GM12878 (cell line): ENCODE results near the gene SPATA25. TPM values are rescaled to one million over a fixed set of nuclear protein-coding genes. Genes with fewer than 3 reads are reported as not detected.

Experiments
- ATAC-seq: fragments of 200-7000 bp; cut with Tn5 transposase; 3 replicates; pipeline ENCODE4 v1.9.1; 2020; ENCODE audit warnings: mild to moderate bottlenecking, moderate library complexity
- BruUV-seq: library from RNA; stranded (reverse); fragments of 400-500 nt; replicated peaks from 2 replicates; lab custom pipeline; 2021; lab: Mats Ljungman, UMichigan
- CTCF ChIA-PET: fragments of 300-600 bp; sonication (Branson Sonifier 250); formaldehyde crosslinking; extraction: SDS; loops from one replicate; lab custom pipeline; 2021; ENCODE audit warnings: inconsistent platforms; lab: Yijun Ruan, JAX
- POLR2A ChIA-PET: fragments of 350-600 bp; formaldehyde crosslinking; extraction: SDS; loops from one replicate; lab custom pipeline; 2021; ENCODE audit warnings: inconsistent platforms; lab: Charles Lee
- RAD21 ChIA-PET: fragments of 300-600 bp; sonication (Branson Sonifier 250); formaldehyde crosslinking; loops from one replicate; lab custom pipeline; 2023; ENCODE audit warnings: antibody characterized with exemption; ENCODE audit not compliant: unreplicated experiment; lab: Charles Lee
- SMC1A ChIA-PET: fragments of 300-600 bp; sonication (Branson Sonifier 250); formaldehyde crosslinking; loops from one replicate; lab custom pipeline; 2023; ENCODE audit not compliant: unreplicated experiment, uncharacterized antibody; lab: Charles Lee
- DNase-seq: peaks from one replicate; pipeline ENCODE4 v3.0.0-alpha.2; 2011; ENCODE audit warnings: low read depth, low spot score
- FAIRE-seq: peaks from 3 replicates; lab custom pipeline; 2011; peaks lifted over from hg19 to GRCh38; lab: Jason Lieb, UNC
- H2AFZ ChIP-seq: 2 replicates; pipeline ENCODE4 v1.6.0; 2011; ENCODE audit warnings: low read depth, low read length, control low read depth; ENCODE audit not compliant: control insufficient read depth
- H3K27ac ChIP-seq: 2 replicates; pipeline ENCODE4 v1.5.1; 2011; ENCODE audit warnings: control low read depth; ENCODE audit not compliant: control insufficient read depth, insufficient read depth
- H3K27me3 ChIP-seq, 2 experiments: replicated peaks in 1 of 2; 2 replicates each; pipeline versions ENCODE4 v1.6.0 to v1.6.1; 2011; ENCODE audit warnings: low read length in 1 of 2; ENCODE audit not compliant: control insufficient read depth in 2 of 2, insufficient read depth in 2 of 2
- H3K36me3 ChIP-seq, 2 experiments: 2 replicates each; pipeline ENCODE4 v1.5.1; 2011; ENCODE audit warnings: low read length in 1 of 2; ENCODE audit not compliant: control insufficient read depth in 2 of 2, insufficient read depth in 2 of 2
- H3K4me1 ChIP-seq: 2 replicates; pipeline ENCODE4 v1.6.1; 2011; ENCODE audit warnings: mild to moderate bottlenecking, low read length, moderate library complexity, mixed read lengths; ENCODE audit not compliant: control insufficient read depth, insufficient read depth
- H3K4me2 ChIP-seq: 2 replicates; pipeline ENCODE4 v1.6.0; 2011; ENCODE audit warnings: control low read depth; ENCODE audit not compliant: control insufficient read depth, insufficient read depth
- H3K4me3 ChIP-seq: fragments of 200-600 bp; sonication (generic); 2 replicates; pipeline ENCODE4 v1.5.1; 2016
- H3K79me2 ChIP-seq: 2 replicates; pipeline ENCODE4 v1.6.0; 2011; ENCODE audit warnings: low read length; ENCODE audit not compliant: control insufficient read depth, insufficient read depth
- H3K9ac ChIP-seq: 2 replicates; pipeline ENCODE4 v1.8.0; 2011; ENCODE audit warnings: low read length, control low read depth, mixed read lengths; ENCODE audit not compliant: control insufficient read depth, insufficient read depth
- H3K9me3 ChIP-seq: replicated peaks from 3 replicates; pipeline ENCODE4 v1.5.1; 2011; ENCODE audit warnings: mild to moderate bottlenecking, low read length; ENCODE audit not compliant: control insufficient read depth, insufficient read depth
- H4K20me1 ChIP-seq: 2 replicates; pipeline ENCODE4 v1.6.0; 2011; ENCODE audit not compliant: control insufficient read depth, insufficient read depth
- EED ChIP-seq: sonication (generic); IDR thresholded peaks from 2 replicates; pipeline ENCODE4 v1.6.1; 2016; ENCODE audit warnings: antibody characterized with exemption, low read depth
- IKZF1 ChIP-seq: fragments of 450-650 bp; conservative IDR thresholded peaks from 2 replicates; pipeline ENCODE4 v1.6.1; 2017; ENCODE audit warnings: antibody characterized with exemption, mild to moderate bottlenecking
- IKZF2 ChIP-seq, 2 experiments: fragments of 450-650 bp; IDR thresholded peaks; 2 replicates each; pipeline ENCODE4 v1.6.1; 2017; ENCODE audit warnings: mild to moderate bottlenecking in 2 of 2, moderate library complexity in 2 of 2
- MTA2 ChIP-seq: fragments of 450-650 bp; IDR thresholded peaks from 2 replicates; pipeline ENCODE4 v1.6.1; 2016; ENCODE audit warnings: low read depth, mild to moderate bottlenecking, moderate library complexity
- NFXL1 ChIP-seq: fragments of 450-650 bp; IDR thresholded peaks from 2 replicates; pipeline ENCODE4 v1.6.1; 2017; ENCODE audit warnings: antibody characterized with exemption, mild to moderate bottlenecking, borderline replicate concordance
- NFYB ChIP-seq: IDR thresholded peaks from 2 replicates; pipeline ENCODE4 v1.6.1; 2011; ENCODE audit warnings: low read depth, mild to moderate bottlenecking, low read length, improper control_type of control experiment, moderate library complexity; ENCODE audit not compliant: insufficient read depth
- POLR2A ChIP-seq: IDR thresholded peaks from 2 replicates; pipeline ENCODE4 v1.6.1; 2011; ENCODE audit warnings: low read depth, mild to moderate bottlenecking, low read length
- RFX5 ChIP-seq: IDR thresholded peaks from 2 replicates; pipeline ENCODE4 v1.6.1; 2011; ENCODE audit warnings: low read depth, low read length, improper control_type of control experiment
- SMAD5 ChIP-seq: IDR thresholded peaks from 2 replicates; pipeline ENCODE4 v1.6.1; 2016; ENCODE audit warnings: antibody characterized with exemption, low read depth
- SPI1 ChIP-seq: IDR thresholded peaks from 2 replicates; pipeline ENCODE4 v1.6.1; 2011; ENCODE audit warnings: low read depth, mild to moderate bottlenecking, low read length, moderate library complexity, borderline replicate concordance; ENCODE audit not compliant: insufficient read depth
- TAF1 ChIP-seq: IDR thresholded peaks from 2 replicates; pipeline ENCODE4 v1.6.1; 2011; ENCODE audit warnings: mild to moderate bottlenecking, low read depth, low read length, borderline replicate concordance
- ZSCAN29 ChIP-seq: fragments of 450-650 bp; IDR thresholded peaks from 2 replicates; pipeline ENCODE4 v1.6.1; 2017; ENCODE audit warnings: mild to moderate bottlenecking, moderate library complexity
- WGBS: methylation state at CpG from one replicate; pipeline ENCODE4 v1.1.6; 2016; ENCODE audit warnings: low lambda C conversion rate; ENCODE audit not compliant: insufficient replicate concordance, insufficient coverage; ENCODE audit errors: missing lambda C conversion rate; 5-methylcytosine and 5-hydroxymethylcytosine counted together
- in situ Hi-C: fragments of 300-500 bp; cut with MboI; formaldehyde crosslinking; loops from 9 replicates; pipeline ENCODE4 v1.14.3; 2018; ENCODE audit warnings: mixed read lengths
- intact Hi-C: fragments of 100-400 bp; cut with micrococcal nuclease; formaldehyde crosslinking; loops from one replicate; pipeline ENCODE4 v1.14.2; 2022; ENCODE audit not compliant: unreplicated experiment
- polyA plus RNA-seq, 11 experiments: library from polyadenylated mRNA; depleted of rRNA in 4 of 11; unstranded in 6 of 11; stranded (reverse) in 5 of 11; fragments of >200 nt; fragmentation: Nextera tagmentation in 4 of 11; fragmentation: Illumina TruSeq in 1 of 11; extraction: Ambion mirVana in 4 of 11; extraction: Trizol in 1 of 11; gene quantifications; 1 replicate in 1 of 11; 2 replicates in 10 of 11; pipeline versions ENCODE4 v1.2.1 to v1.2.3, GENCODE V29; 2011 to 2016; ENCODE audit warnings: inconsistent platforms in 2 of 11, missing spikeins in 2 of 11, low read depth in 1 of 11
- total RNA-seq, 4 experiments: library from RNA; depleted of rRNA in 3 of 4; stranded (reverse); fragments of >200 nt in 3 of 4; fragmentation: Illumina TruSeq in 1 of 4; extraction: Trizol in 1 of 4; gene quantifications; 2 replicates each; pipeline versions ENCODE4 v1.2.1 to v1.2.3, GENCODE V29; 2013 to 2021
- TF ChIP-seq, protein P1 (sequence below): fragments of 450-650 bp; IDR thresholded peaks from 2 replicates; pipeline ENCODE4 v1.6.1; 2016; ENCODE audit warnings: mild to moderate bottlenecking

Gene SPATA25
- total and polyA plus RNA-seq, 10 of the 15 experiments (the other 5 are each of a cell fraction or from before 2014, with no cell fraction given), result 0.28 to 2.9 (median 1.3) TPM; not detected in 3

DNA sequence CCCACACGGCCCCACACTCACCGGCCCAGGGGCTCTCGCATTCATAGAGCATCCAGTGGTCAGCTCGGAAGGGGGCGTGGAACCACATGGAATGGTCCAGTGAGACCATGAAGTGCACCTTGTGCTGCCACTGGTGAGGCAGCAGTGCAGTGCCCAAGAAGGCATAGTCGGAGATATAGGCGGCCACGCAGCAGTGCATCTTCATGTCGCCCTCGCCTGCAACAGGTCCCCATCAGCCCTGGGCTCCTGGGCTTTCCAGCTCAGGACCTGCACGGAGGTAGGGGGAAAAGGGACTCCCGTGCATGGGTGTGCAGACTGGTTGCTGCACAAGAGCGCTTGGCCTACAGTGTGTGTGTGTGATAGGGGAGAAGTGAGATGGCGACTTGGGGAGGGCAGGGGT is 43.9 kb downstream of the SPATA25 start:
- FAIRE-seq, result no peak
- RAD21 ChIA-PET, result no interaction called here

DNA sequence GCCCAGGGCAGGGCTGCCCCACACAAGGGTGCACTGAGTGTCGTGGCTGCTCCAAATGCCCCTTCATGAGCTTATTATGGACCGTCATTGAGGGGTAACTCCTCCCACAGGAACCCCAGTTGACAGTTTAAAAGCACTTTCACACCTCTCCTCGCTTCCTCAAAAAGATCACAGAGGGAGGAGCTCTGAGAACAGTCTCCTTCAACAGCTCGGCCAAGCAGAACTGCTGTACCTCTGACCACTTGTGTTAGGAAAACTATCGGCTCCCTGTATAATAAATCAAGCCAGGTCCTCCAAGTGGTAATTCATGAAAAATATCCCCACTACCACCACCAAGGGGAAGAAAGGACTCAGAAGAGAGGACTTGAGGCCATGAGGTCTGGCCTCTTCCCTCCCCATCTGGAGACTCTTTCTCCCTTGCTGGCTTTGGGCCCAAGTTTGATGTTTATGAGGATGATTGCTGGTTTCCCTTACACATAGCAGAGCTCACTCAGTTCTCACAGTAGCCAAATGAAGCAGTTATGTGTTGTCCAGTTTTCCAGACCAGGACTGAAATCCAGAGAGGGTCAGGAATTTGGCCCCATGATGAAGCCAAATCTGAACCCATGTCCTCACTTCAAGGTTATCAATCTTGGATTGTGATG is 45.1 kb downstream of the SPATA25 start:
- in situ Hi-C loops, result no loop called here

More for the DNA sequence above, 43.9 kb downstream of the SPATA25 start:
- TF ChIP-seq POLR2A, result 0 out of 2 replicates have a peak, but pooled peaks have one; percentile 16
- TF ChIP-seq NFXL1, result no peak
- intact Hi-C loops (no loop called here), in situ Hi-C loops (no loop called here)
- no peaks in the 10 kb centered on the region for H4K20me1 ChIP-seq
- ATAC-seq (no peak), DNase-seq (no peak)
- no peaks in the 10 kb centered on the region for H3K79me2 ChIP-seq
- no peak overlapping the region for H3K4me2 ChIP-seq
- no peak overlapping the region for H2AFZ ChIP-seq
- peaks cover 14% of the 10 kb centered on the region for H3K4me1 ChIP-seq
- H3K4me3 ChIP-seq, result no peak overlapping the region
- BruUV-seq, result no TSS peak
- H3K36me3 ChIP-seq, result peaks cover 5 to 12% of the 10 kb centered on the region in 2 experiments
- WGBS, result 96% methylated on average over 14 of the region's 14 CpGs
- no peaks in the 10 kb centered on the region for H3K9me3 ChIP-seq
- CTCF ChIA-PET, result interaction anchor here (3.8 kb wide), 1 partner anchor 127 kb away, joined by 18 read pairs; no protein-coding TSS in a partner anchor
- H3K27me3 ChIP-seq, result no peaks in the 10 kb centered on the region
- SMC1A ChIA-PET, result interaction anchor here (1.7 kb wide), 1 partner anchor 9 kb away, joined by 4 read pairs; no protein-coding TSS in a partner anchor
- H3K27ac ChIP-seq, result no peak overlapping the region
- H3K9ac ChIP-seq, result no peak overlapping the region
- POLR2A ChIA-PET, result interaction anchor here (1.3 kb wide), 1 partner anchor 38 kb away, joined by 3 read pairs; the partner anchor contains the start of gene ZSWIM1

More for the DNA sequence above, 45.1 kb downstream of the SPATA25 start:
- TF ChIP-seq NFYB, result no peak
- 0 out of 2 replicates have a peak, but pooled peaks have one; percentile 13 for TF ChIP-seq MTA2
- no peak for TF ChIP-seq RFX5
- TF ChIP-seq TAF1, result no peak
- peak; percentile 47; the same call in 1 of the 2 replicates for TF ChIP-seq IKZF1
- TF ChIP-seq ZSCAN29, result no peak
- TF ChIP-seq, protein P1, sequence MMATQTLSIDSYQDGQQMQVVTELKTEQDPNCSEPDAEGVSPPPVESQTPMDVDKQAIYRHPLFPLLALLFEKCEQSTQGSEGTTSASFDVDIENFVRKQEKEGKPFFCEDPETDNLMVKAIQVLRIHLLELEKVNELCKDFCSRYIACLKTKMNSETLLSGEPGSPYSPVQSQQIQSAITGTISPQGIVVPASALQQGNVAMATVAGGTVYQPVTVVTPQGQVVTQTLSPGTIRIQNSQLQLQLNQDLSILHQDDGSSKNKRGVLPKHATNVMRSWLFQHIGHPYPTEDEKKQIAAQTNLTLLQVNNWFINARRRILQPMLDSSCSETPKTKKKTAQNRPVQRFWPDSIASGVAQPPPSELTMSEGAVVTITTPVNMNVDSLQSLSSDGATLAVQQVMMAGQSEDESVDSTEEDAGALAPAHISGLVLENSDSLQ, result 0 out of 2 replicates have a peak, but pooled peaks have one; percentile 27
- peak; percentile 43 to 51; a peak in 2 of 4 replicates for TF ChIP-seq IKZF2 (IDR thresholded peaks at IDR 0.05)
- TF ChIP-seq SMAD5, result no peak
- peak; percentile 84 for TF ChIP-seq SPI1
- peak; percentile 32; the same call in 1 of the 2 replicates for TF ChIP-seq EED
- DNase-seq (peak; percentile 33), ATAC-seq (peak; percentile 98), FAIRE-seq (peak; percentile 99)
- no peaks in the 10 kb centered on the region for H3K27me3 ChIP-seq
- RAD21 ChIA-PET, result interaction anchor here (0.9 to 1.7 kb wide), 12 partner anchors 16 to 128 kb away, joined by 3 to 6 read pairs (median 4); partner anchors contain the start of genes ACOT8, CTSA, NEURL2 and PCIF1
- CTCF ChIA-PET, result interaction anchor here (1.0 to 3.8 kb wide), 8 partner anchors 9 to 128 kb away, joined by 3 to 18 read pairs (median 7); partner anchors contain the start of genes ACOT8, PCIF1, SNX21 and ZSWIM3
- no peak overlapping the region for H3K9ac ChIP-seq
- POLR2A ChIA-PET, result interaction anchor here (0.7 to 2.3 kb wide), 9 partner anchors 9 to 118 kb away, joined by 3 to 10 read pairs (median 5); partner anchors contain the start of genes CTSA, NEURL2, SNX21 and UBE2C
- SMC1A ChIA-PET, result interaction anchor here (0.6 to 2.1 kb wide), 13 partner anchors 8 to 170 kb away, joined by 3 to 4 read pairs (median 4); partner anchors contain the start of gene UBE2C
- H3K27ac ChIP-seq, result peak overlapping the region; percentile 63
- no peaks in the 10 kb centered on the region for H3K79me2 ChIP-seq
- intact Hi-C loops, result no loop called here
- H3K4me1 ChIP-seq, result peaks cover 14% of the 10 kb centered on the region
- no peaks in the 10 kb centered on the region for H3K9me3 ChIP-seq
- BruUV-seq, result TSS peak; percentile 42
- no peaks in the 10 kb centered on the region for H4K20me1 ChIP-seq
- 0 out of 2 replicates have a peak overlapping the region, but pooled peaks have one; percentile 45 for H3K4me2 ChIP-seq
- H3K36me3 ChIP-seq, result peaks cover 5 to 12% of the 10 kb centered on the region in 2 experiments
- peak overlapping the region; percentile 37 for H2AFZ ChIP-seq
- WGBS, result 3% methylated on average over 5 of the region's 5 CpGs
- no peak overlapping the region for H3K4me3 ChIP-seq
